Heart left ventricle (tissue), 13 donors: ENCODE results near the gene SCFD2.

ENCODE experiments used
- CTCF ChIP-seq, 12 donors: fragments of 200-600 bp; sonication (generic) in 4 of 12; IDR thresholded peaks; one replicate each; pipeline versions ENCODE4 v1.5.0 to v1.8.0; 2018 to 2022; ENCODE audit warnings: antibody characterized with exemption in 12 of 12, mild to moderate bottlenecking in 5 of 12
- POLR2A ChIP-seq, 2 donors: fragments of 450-650 bp; IDR thresholded peaks; one replicate each; pipeline ENCODE4 v1.6.1; 2017; ENCODE audit warnings: antibody characterized with exemption in 2 of 2, mild to moderate bottlenecking in 2 of 2, moderate library complexity in 2 of 2
- donor health status: ischemic (EF 13 %, LVEDD 7.1; RV severe dilation, severe dysfunction).
- donor health status: DM: no; HTN: yes; CAD: no.
- donor health status: DM: no; HTN: no; CAD: no.
- donor health status: ischemic (EF 25% LVEDD 6.9; RV normal size, moderate dysfunction).
- donor health status: ischemic (EF 25% LVEDD 5.7; RV mildly dilated, moderate dysfunction).
- donor health status: ischemic (EF 35%, LVEDD 5.7; RV mildly dilated, moderate dysfunction).
- donor health status: nonischemic (EF 11% LVEDD 7.7; RV severe dilation, severe dysfunction).
- donor health status: DM: yes; HTN: yes; CAD: no.
- donor health status: PGD.
- donor health status: ischemic (EF 29% LVEDD 5.4; RV normal size, mild dysfunction).
- donor health status: nonischemic (EF 23%, LVEDD 6.1; RV moderate dilation, normal function).

GRCh38 chr4:53137468-53137867, 228.4 kb downstream of the SCFD2 start:
- TF ChIP-seq CTCF (IDR thresholded peaks at IDR 0.05) (no peak), POLR2A (IDR thresholded peaks at IDR 0.05) (no peak)
